AG20443 (cell line): ENCODE results near the gene HOXA4.
A peak's percentile ranks its signal among the peaks of the same experiment; 100 is the strongest.

Experiments used
- DNase-seq: peaks from one replicate; pipeline ENCODE4 v3.0.0; 2012; ENCODE audit warnings: low spot score, mixed read lengths

HOXA4 gene

GRCh38 chr7:27093184-27093895 lies 37.2 kb downstream of the HOXA4 start:
- DNase-seq: no peak

GRCh38 chr7:27092819-27093110 lies 37.8 kb downstream of the HOXA4 start:
- no peak for DNase-seq

GRCh38 chr7:27091941-27092818 lies 38.4 kb downstream of the HOXA4 start:
- no peak for DNase-seq

- no peak for DNase-seq
Observed at GRCh38 chr7:27091105-27091504, 39.5 kb downstream of the HOXA4 start.

- no peak for DNase-seq
Observed at GRCh38 chr7:27088002-27088922, 42.3 kb downstream of the HOXA4 start.

- DNase-seq: no peak
Observed at GRCh38 chr7:27083646-27084045, 46.9 kb downstream of the HOXA4 start.

GRCh38 chr7:27082171-27082570 lies 48.4 kb downstream of the HOXA4 start:
- no peak for DNase-seq

- peak; percentile 50 for DNase-seq
Observed at GRCh38 chr7:27080844-27081436, 49.6 kb downstream of the HOXA4 start.

- DNase-seq: no peak
Observed at GRCh38 chr7:27079234-27079975, 51.2 kb downstream of the HOXA4 start.

- DNase-seq: no peak
Observed at GRCh38 chr7:27078616-27079233, 51.8 kb downstream of the HOXA4 start.
